Ishikawa (cell line): ENCODE results near the gene PLEKHG4.

ENCODE experiments used
- CEBPB ChIP-seq: IDR thresholded peaks from 2 replicates; pipeline ENCODE4 v1.6.1; 2012
- CREB1 ChIP-seq: IDR thresholded peaks from 2 replicates; pipeline ENCODE4 v1.6.1; 2012; ENCODE audit warnings: low read depth
- EGR1 ChIP-seq: IDR thresholded peaks from 2 replicates; pipeline ENCODE4 v1.6.1; 2012
- EP300 ChIP-seq: IDR thresholded peaks from 2 replicates; pipeline ENCODE4 v1.6.1; 2012; ENCODE audit warnings: borderline replicate concordance
- FOXM1 ChIP-seq: IDR thresholded peaks from 2 replicates; pipeline ENCODE4 v1.6.1; 2012; ENCODE audit warnings: low read depth, borderline replicate concordance
- MAX ChIP-seq: IDR thresholded peaks from 2 replicates; pipeline ENCODE4 v1.6.1; 2012
- NFIC ChIP-seq: IDR thresholded peaks from 2 replicates; pipeline ENCODE4 v1.6.1; 2012
- RAD21 ChIP-seq: IDR thresholded peaks from 2 replicates; pipeline ENCODE4 v1.6.1; 2012; ENCODE audit warnings: low read depth
- REST ChIP-seq: IDR thresholded peaks from 2 replicates; pipeline ENCODE4 v1.6.1; 2012; ENCODE audit warnings: low read depth, mild to moderate bottlenecking
- TAF1 ChIP-seq: IDR thresholded peaks from 2 replicates; pipeline ENCODE4 v1.6.1; 2012; ENCODE audit warnings: low read depth, mild to moderate bottlenecking
- TCF12 ChIP-seq: IDR thresholded peaks from 2 replicates; pipeline ENCODE4 v1.6.1; 2012; ENCODE audit warnings: low read depth
- TEAD4 ChIP-seq: IDR thresholded peaks from 2 replicates; pipeline ENCODE4 v1.6.1; 2012
- USF1 ChIP-seq: IDR thresholded peaks from 2 replicates; pipeline ENCODE4 v1.6.1; 2012
- YY1 ChIP-seq: IDR thresholded peaks from 2 replicates; pipeline ENCODE4 v1.6.1; 2012; ENCODE audit warnings: low read depth
- ZBTB7A ChIP-seq: IDR thresholded peaks from 2 replicates; pipeline ENCODE4 v1.6.1; 2012; ENCODE audit warnings: low read depth

The PLEKHG4 gene

GRCh38 chr16:67283826-67284555, 4.7 kb downstream of the PLEKHG4 start:
- TF ChIP-seq EGR1 (no peak), CEBPB (no peak), CREB1 (no peak), FOXM1 (no peak), NFIC (no peak), REST (no peak), YY1 (no peak), EP300 (no peak), ZBTB7A (no peak), MAX (no peak), TCF12 (no peak), RAD21 (no peak), TAF1 (no peak), TEAD4 (no peak), USF1 (no peak)

GRCh38 chr16:67284699-67285646, 5.6 kb downstream of the PLEKHG4 start:
- TF ChIP-seq REST (no peak), TEAD4 (peak; percentile 68), NFIC (peak; percentile 99), RAD21 (peak; percentile 82), EP300 (peak; percentile 90), EGR1 (no peak), TCF12 (peak; percentile 99), MAX (peak; percentile 75), YY1 (peak; percentile 59; the same call in 1 of the 2 replicates), CREB1 (no peak), TAF1 (no peak), FOXM1 (no peak), USF1 (peak; percentile 30; the same call in 1 of the 2 replicates), CEBPB (peak; percentile 47; the same call in 1 of the 2 replicates), ZBTB7A (peak; percentile 89)

- TF ChIP-seq YY1 (0 out of 2 replicates have a peak, but pooled peaks have one; percentile 44), TEAD4 (peak; percentile 77), CEBPB (no peak), EP300 (peak; percentile 90), EGR1 (peak; percentile 11; the same call in 1 of the 2 replicates), RAD21 (0 out of 2 replicates have a peak, but pooled peaks have one; percentile 6), CREB1 (no peak), REST (no peak), FOXM1 (no peak), TAF1 (no peak), MAX (peak; percentile 54; the same call in 1 of the 2 replicates), TCF12 (peak; percentile 99), ZBTB7A (peak; percentile 91), NFIC (peak; percentile 99), USF1 (peak; percentile 30; the same call in 1 of the 2 replicates)
Measured at GRCh38 chr16:67286441-67287235, 7.3 kb downstream of the PLEKHG4 start.
